ENCODE results near the gene SGTA. TPM values are rescaled to one million over a fixed set of nuclear protein-coding genes. Genes with fewer than 3 reads are reported as not detected.

The SGTA gene
- total and polyA plus RNA-seq, 2 of the 4 experiments (the other 2 are of a cell fraction) = 17.4 to 72.9 TPM

DNA sequence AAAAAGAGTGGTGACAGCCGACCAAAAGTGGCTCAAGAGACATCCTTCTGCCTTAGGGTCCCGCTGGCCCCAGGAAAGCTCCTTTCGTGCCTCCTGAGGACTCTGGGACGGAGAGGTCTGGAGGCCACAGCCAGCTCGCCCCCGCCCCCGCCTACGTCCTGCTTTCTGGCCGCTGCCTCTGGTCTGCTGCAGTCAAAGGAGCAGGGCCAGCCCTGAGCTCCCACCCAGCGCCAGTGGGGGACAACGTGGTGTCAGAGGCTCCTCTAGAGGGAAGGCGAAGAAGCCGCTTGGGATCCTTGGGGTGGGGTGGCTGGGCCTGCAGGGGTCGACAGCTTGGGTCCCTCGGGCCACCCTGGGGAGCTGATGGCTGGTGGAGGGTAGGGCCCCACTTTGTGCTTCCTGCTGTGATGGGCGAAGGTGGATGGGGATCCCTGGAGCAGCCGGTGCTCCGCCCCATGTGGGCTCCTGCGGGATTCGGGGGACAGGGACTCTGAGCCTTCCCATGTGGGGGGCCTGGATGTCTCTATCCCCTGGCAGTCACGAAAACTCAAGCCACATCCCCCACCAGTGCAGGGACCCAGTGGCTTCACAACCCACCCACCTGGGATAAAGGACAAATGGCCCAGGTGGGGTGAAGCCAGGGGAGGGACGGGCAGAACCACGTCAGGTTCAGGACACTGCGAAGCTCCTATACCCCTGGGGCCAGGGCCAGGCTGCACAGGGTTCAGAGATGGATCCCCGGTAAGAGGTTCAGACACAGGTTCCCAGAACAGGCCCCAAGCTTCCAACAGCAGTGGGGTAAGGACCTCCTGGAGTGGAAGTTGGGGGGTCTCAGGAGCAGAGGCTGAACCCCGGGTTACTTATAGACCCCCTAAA is 52.9 kb downstream of the SGTA start:
- no TSS peak for BruUV-seq (replicated peaks)
- TF ChIP-seq SMC3 (IDR thresholded peaks at IDR 0.05; ENCODE audit: low read depth, low read length) = no peak
- no peak for TF ChIP-seq MAZ (IDR thresholded peaks at IDR 0.05; ENCODE audit: borderline replicate concordance, low read depth, low read length)
- no peak for TF ChIP-seq FOS (IDR thresholded peaks at IDR 0.05; ENCODE audit: low read depth, low read length)
- no peak for TF ChIP-seq BHLHE40 (IDR thresholded peaks at IDR 0.05; ENCODE audit: low read depth, low read length)
- TF ChIP-seq RFX5 (IDR thresholded peaks at IDR 0.05; ENCODE audit: low read depth, low read length) = no peak
- no peak for TF ChIP-seq CEBPB (IDR thresholded peaks at IDR 0.05; ENCODE audit: low read depth, low read length)
- no peak for TF ChIP-seq RAD21 (IDR thresholded peaks at IDR 0.05; ENCODE audit: low read length)
- TF ChIP-seq MXI1 (IDR thresholded peaks at IDR 0.05; ENCODE audit: borderline replicate concordance, low read depth, low read length) = no peak
- TF ChIP-seq ELK1 (IDR thresholded peaks at IDR 0.05; ENCODE audit: borderline replicate concordance, low read depth, low read length) = no peak
- TF ChIP-seq MAFK (IDR thresholded peaks at IDR 0.05; ENCODE audit: low read depth, low read length) = no peak
- TF ChIP-seq, protein P1, sequence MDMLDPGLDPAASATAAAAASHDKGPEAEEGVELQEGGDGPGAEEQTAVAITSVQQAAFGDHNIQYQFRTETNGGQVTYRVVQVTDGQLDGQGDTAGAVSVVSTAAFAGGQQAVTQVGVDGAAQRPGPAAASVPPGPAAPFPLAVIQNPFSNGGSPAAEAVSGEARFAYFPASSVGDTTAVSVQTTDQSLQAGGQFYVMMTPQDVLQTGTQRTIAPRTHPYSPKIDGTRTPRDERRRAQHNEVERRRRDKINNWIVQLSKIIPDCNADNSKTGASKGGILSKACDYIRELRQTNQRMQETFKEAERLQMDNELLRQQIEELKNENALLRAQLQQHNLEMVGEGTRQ (IDR thresholded peaks at IDR 0.05; ENCODE audit: low read depth, low read length) = no peak
- TF ChIP-seq NFE2L2 (IDR thresholded peaks at IDR 0.05; ENCODE audit: low read depth, low read length) = no peak
- no peak for TF ChIP-seq CTCF (conservative IDR thresholded peaks at IDR 0.05; ENCODE audit: low read depth, low read length)
- no peak for TF ChIP-seq POLR2A (IDR thresholded peaks at IDR 0.05; ENCODE audit: low read depth, low read length)
- no peak for TF ChIP-seq RCOR1 (IDR thresholded peaks at IDR 0.05; ENCODE audit: insufficient replicate concordance, low read length)

More for the DNA sequence above, 52.9 kb downstream of the SGTA start:
- H4K91ac ChIP-seq (ENCODE audit: insufficient read depth, low read depth, low read length) = no peak overlapping the region
- no peak overlapping the region for H3K14ac ChIP-seq (replicated peaks; ENCODE audit: low read depth, low read length)
- no peaks in the 10 kb centered on the region; the same call in none of the 2 replicates for H4K20me1 ChIP-seq (ENCODE audit: insufficient read depth, low read length)
- no peak overlapping the region for H3K4me2 ChIP-seq (ENCODE audit: low read depth, low read length)
- ChIA-PET CTCF (interaction anchor here (0.5 kb wide), 1 partner anchor 25 kb away, joined by 3 read pairs; no protein-coding TSS in a partner anchor), POLR2A (ENCODE audit: unreplicated experiment) (no interaction called here)
- no peak overlapping the region for H3K23ac ChIP-seq (ENCODE audit: low read depth, low read length)
- H3K56ac ChIP-seq (ENCODE audit: extremely low read depth, insufficient read depth, low read length) = no peak overlapping the region
- WGBS, 2 experiments (ENCODE audit: extremely low coverage in 2 of 2, insufficient read length in 1 of 2) = 90% methylated on average over 6 of the region's 26 CpGs; no CpG with 5 or more reads in 1 of the 2 experiments
- H3K9me1 ChIP-seq (ENCODE audit: insufficient read depth, low read length) = no peaks in the 10 kb centered on the region
- no peak overlapping the region for H2BK15ac ChIP-seq (ENCODE audit: low read depth, low read length)
- H2BK5ac ChIP-seq (ENCODE audit: low read depth, low read length, poor library complexity, severe bottlenecking) = no peak overlapping the region
- H3K27me3 ChIP-seq (ENCODE audit: control insufficient read depth, insufficient read depth, low read length) = peaks cover 14% of the 10 kb centered on the region
- H3K79me1 ChIP-seq (ENCODE audit: low read depth in 1 of 2, low read length in 2 of 2) = no peaks in the 10 kb centered on the region; a peak in 1 of 4 replicates
- no peak overlapping the region for H3K4me3 ChIP-seq (ENCODE audit: insufficient read depth, low read depth, low read length)
- intact Hi-C loops (cut with micrococcal nuclease) = no loop called here
- no peak overlapping the region for H2AFZ ChIP-seq (replicated peaks; ENCODE audit: low read length, poor library complexity)
- no peak overlapping the region for H3K18ac ChIP-seq (ENCODE audit: low read depth, low read length)
- DNase-seq (no peak), ATAC-seq (ENCODE audit: low read depth) (no peak)
- H3K4ac ChIP-seq (ENCODE audit: low read depth, low read length) = no peak overlapping the region
- peaks cover 10% of the 10 kb centered on the region for H3K36me3 ChIP-seq (ENCODE audit: control insufficient read depth, insufficient read depth, low read length)
- dilution Hi-C loops (cut with HindIII; ENCODE audit: low sequenced_read_pairs, unreplicated experiment) = no loop called here
- no peaks in the 10 kb centered on the region for H3K9me3 ChIP-seq (ENCODE audit: control insufficient read depth, insufficient read depth, low read length)
- H2BK20ac ChIP-seq (ENCODE audit: low read depth, low read length) = no peak overlapping the region
- in situ Hi-C loops (cut with MboI; ENCODE audit: low sequenced_read_pairs) = no loop called here
- no peak overlapping the region for H2AK5ac ChIP-seq (ENCODE audit: low read depth, low read length)
- H3K4me1 ChIP-seq (ENCODE audit: control insufficient read depth, insufficient read depth, low read length) = no peaks in the 10 kb centered on the region
- H3K9ac ChIP-seq (ENCODE audit: low read depth, low read length) = no peak overlapping the region
- H3K27ac ChIP-seq (ENCODE audit: insufficient read depth, low read length) = no peak overlapping the region
- no peak overlapping the region for H4K8ac ChIP-seq (ENCODE audit: low read depth in 2 of 2, low read length in 2 of 2)
- H4K5ac ChIP-seq (ENCODE audit: low read depth, low read length) = no peak overlapping the region
- H2BK120ac ChIP-seq (ENCODE audit: low read depth, low read length) = no peak overlapping the region
- no peak overlapping the region for H2AK9ac ChIP-seq (replicated peaks; ENCODE audit: low read depth, low read length, poor library complexity)

Measured in IMR-90 (cell line).